ENCODE data around the gene CAMK2B.

DNA sequence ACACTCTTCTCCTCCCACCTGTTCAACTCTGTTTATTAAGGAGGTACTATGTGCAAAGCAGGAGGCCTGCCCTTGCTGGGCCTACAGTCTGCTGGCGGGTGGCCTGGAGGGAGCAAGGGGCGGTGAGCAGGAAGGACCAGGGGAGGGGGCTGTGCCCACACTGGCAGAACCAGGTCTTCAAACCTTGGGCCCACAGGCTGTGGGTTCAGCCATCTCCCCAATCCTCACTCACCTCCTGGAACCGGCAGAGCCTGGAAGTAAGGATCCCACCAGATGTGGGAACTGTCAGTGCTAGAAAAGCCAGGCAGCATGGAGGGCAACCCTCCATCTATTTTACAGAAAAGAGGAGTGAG is 50.8 kb downstream of the CAMK2B start:
- TF ChIP-seq, protein P1, sequence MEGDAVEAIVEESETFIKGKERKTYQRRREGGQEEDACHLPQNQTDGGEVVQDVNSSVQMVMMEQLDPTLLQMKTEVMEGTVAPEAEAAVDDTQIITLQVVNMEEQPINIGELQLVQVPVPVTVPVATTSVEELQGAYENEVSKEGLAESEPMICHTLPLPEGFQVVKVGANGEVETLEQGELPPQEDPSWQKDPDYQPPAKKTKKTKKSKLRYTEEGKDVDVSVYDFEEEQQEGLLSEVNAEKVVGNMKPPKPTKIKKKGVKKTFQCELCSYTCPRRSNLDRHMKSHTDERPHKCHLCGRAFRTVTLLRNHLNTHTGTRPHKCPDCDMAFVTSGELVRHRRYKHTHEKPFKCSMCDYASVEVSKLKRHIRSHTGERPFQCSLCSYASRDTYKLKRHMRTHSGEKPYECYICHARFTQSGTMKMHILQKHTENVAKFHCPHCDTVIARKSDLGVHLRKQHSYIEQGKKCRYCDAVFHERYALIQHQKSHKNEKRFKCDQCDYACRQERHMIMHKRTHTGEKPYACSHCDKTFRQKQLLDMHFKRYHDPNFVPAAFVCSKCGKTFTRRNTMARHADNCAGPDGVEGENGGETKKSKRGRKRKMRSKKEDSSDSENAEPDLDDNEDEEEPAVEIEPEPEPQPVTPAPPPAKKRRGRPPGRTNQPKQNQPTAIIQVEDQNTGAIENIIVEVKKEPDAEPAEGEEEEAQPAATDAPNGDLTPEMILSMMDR (IDR thresholded peaks at IDR 0.05; ENCODE audit: poor library complexity) = no peak
- no peak for TF ChIP-seq EZH2 (IDR thresholded peaks at IDR 0.05; ENCODE audit: borderline replicate concordance)
- TF ChIP-seq EZH2phosphoT487 (IDR thresholded peaks at IDR 0.05; ENCODE audit: low read depth, severe bottlenecking, unreplicated experiment) = no peak

Data from hepatocyte (in vitro differentiated cells).